ENCODE results near the gene MOG.
"Not testable (repeated sequence)": the region's sequence is repeated elsewhere in the genome, so short reads cannot be mapped to it uniquely, and the experiment has no call there.

Gene MOG

GRCh38 chr6:29652198-29652584, 4.7 kb upstream of the MOG start:
- TF ChIP-seq Cebpa-rat (IDR thresholded peaks at IDR 0.05) = no peak
- H3K4me2 ChIP-seq = no peak overlapping the region
- H3K27ac ChIP-seq = no peak overlapping the region
- H3K9ac ChIP-seq = no peak overlapping the region
- H3K36me3 ChIP-seq = no peaks in the 10 kb centered on the region
- peaks cover 0 to 15% (median 12%) of the 10 kb centered on the region in 10 experiments; a peak in 17 of 20 replicates for H3K4me1 ChIP-seq
- H3K27me3 ChIP-seq = no peaks in the 10 kb centered on the region
- H4K20me1 ChIP-seq = no peaks in the 10 kb centered on the region
- no peak overlapping the region for H3K4me3 ChIP-seq
- no peaks in the 10 kb centered on the region for H3K9me3 ChIP-seq (replicated peaks in 1 of 11)

GRCh38 chr6:29653452-29654038, 3.3 kb upstream of the MOG start:
- no peak overlapping the region for H3K4me3 ChIP-seq
- H3K4me2 ChIP-seq = no peak overlapping the region; a peak in 1 of 22 replicates
- H3K36me3 ChIP-seq = no peaks in the 10 kb centered on the region
- no peak for TF ChIP-seq Cebpa-rat (IDR thresholded peaks at IDR 0.05)
- no peaks in the 10 kb centered on the region for H4K20me1 ChIP-seq
- peaks cover 0 to 15% (median 12%) of the 10 kb centered on the region in 10 experiments; a peak in 17 of 20 replicates for H3K4me1 ChIP-seq
- H3K27me3 ChIP-seq = no peaks in the 10 kb centered on the region
- no peak overlapping the region for H3K27ac ChIP-seq
- no peak overlapping the region for H3K9ac ChIP-seq
- H3K9me3 ChIP-seq (replicated peaks in 1 of 11) = no peaks in the 10 kb centered on the region

GRCh38 chr6:29655658-29656057, 1.2 kb upstream of the MOG start:
- Histone ChIP-seq H3K27ac (no peak overlapping the region), H3K27me3 (no peaks in the 10 kb centered on the region), H3K4me1 (peaks cover 0 to 5% (median 0%) of the 10 kb centered on the region in 10 experiments; a peak in 5 of 20 replicates), H3K9ac (no peak overlapping the region), H3K36me3 (no peaks in the 10 kb centered on the region), H3K4me3 (no peak overlapping the region), H3K9me3 (replicated peaks in 1 of 11) (no peaks in the 10 kb centered on the region), H4K20me1 (no peaks in the 10 kb centered on the region), H3K4me2 (0 out of 22 replicates have a peak overlapping the region, but pooled peaks of 1 of the 11 experiments have one; percentile 7)
- TF ChIP-seq Cebpa-rat (IDR thresholded peaks at IDR 0.05) = no peak

GRCh38 chr6:29656157-29656556, 735 bp upstream of the MOG start:
- H3K27me3 ChIP-seq = no peaks in the 10 kb centered on the region
- no peak overlapping the region for H3K9ac ChIP-seq
- peak overlapping the region in 2 of 11 experiments; percentile 7 to 38; a peak in 2 of 22 replicates for H3K4me2 ChIP-seq
- H3K27ac ChIP-seq = no peak overlapping the region
- peaks cover 0 to 5% (median 0%) of the 10 kb centered on the region in 10 experiments; a peak in 5 of 20 replicates for H3K4me1 ChIP-seq
- TF ChIP-seq Cebpa-rat (IDR thresholded peaks at IDR 0.05) = no peak
- H3K36me3 ChIP-seq = no peaks in the 10 kb centered on the region
- H4K20me1 ChIP-seq = no peaks in the 10 kb centered on the region
- H3K9me3 ChIP-seq (replicated peaks in 1 of 11) = no peaks in the 10 kb centered on the region
- no peak overlapping the region for H3K4me3 ChIP-seq

GRCh38 chr6:29661071-29661470, 4.2 kb downstream of the MOG start:
- Histone ChIP-seq H3K36me3 (no peaks in the 10 kb centered on the region), H3K27me3 (no peaks in the 10 kb centered on the region), H3K4me1 (peaks cover 0 to 3% (median 0%) of the 10 kb centered on the region in 10 experiments; a peak in 5 of 20 replicates), H3K4me2 (no peak overlapping the region), H3K27ac (no peak overlapping the region), H3K9me3 (replicated peaks in 1 of 11) (no peaks in the 10 kb centered on the region), H3K9ac (no peak overlapping the region), H4K20me1 (no peaks in the 10 kb centered on the region), H3K4me3 (no peak overlapping the region)
- no peak for TF ChIP-seq Cebpa-rat (IDR thresholded peaks at IDR 0.05)

- H3K9me3 ChIP-seq (replicated peaks in 1 of 11); H3K4me1 ChIP-seq; H3K4me3 ChIP-seq; H4K20me1 ChIP-seq; H3K27me3 ChIP-seq; H3K36me3 ChIP-seq; H3K9ac ChIP-seq; H3K27ac ChIP-seq; H3K4me2 ChIP-seq: not testable (repeated sequence)
These were observed 4.7 kb downstream of the MOG start for GRCh38 chr6:29661502-29662141.

GRCh38 chr6:29663300-29664042, 6.6 kb downstream of the MOG start:
- Histone ChIP-seq H3K27me3 (no peaks in the 10 kb centered on the region), H3K27ac (no peak overlapping the region), H3K9ac (no peak overlapping the region), H3K4me3 (no peak overlapping the region), H3K4me1 (no peaks in the 10 kb centered on the region), H3K4me2 (no peak overlapping the region), H3K9me3 (replicated peaks in 1 of 11) (no peaks in the 10 kb centered on the region), H3K36me3 (no peaks in the 10 kb centered on the region), H4K20me1 (no peaks in the 10 kb centered on the region)
- no peak for TF ChIP-seq Cebpa-rat (IDR thresholded peaks at IDR 0.05)

- no peaks in the 10 kb centered on the region for H3K27me3 ChIP-seq
- no peaks in the 10 kb centered on the region for H3K9me3 ChIP-seq (replicated peaks in 1 of 11)
- H3K4me2 ChIP-seq = no peak overlapping the region
- H3K9ac ChIP-seq = no peak overlapping the region
- no peak overlapping the region for H3K27ac ChIP-seq
- H3K4me3 ChIP-seq = no peak overlapping the region
- TF ChIP-seq Cebpa-rat (IDR thresholded peaks at IDR 0.05) = no peak
- H3K36me3 ChIP-seq = no peaks in the 10 kb centered on the region
- H3K4me1 ChIP-seq = no peaks in the 10 kb centered on the region
- H4K20me1 ChIP-seq = no peaks in the 10 kb centered on the region
These were observed 9.3 kb downstream of the MOG start for GRCh38 chr6:29665942-29666825.

GRCh38 chr6:29666826-29667130, 9.9 kb downstream of the MOG start:
- no peaks in the 10 kb centered on the region for H3K4me1 ChIP-seq
- no peaks in the 10 kb centered on the region for H4K20me1 ChIP-seq
- TF ChIP-seq Cebpa-rat (IDR thresholded peaks at IDR 0.05) = no peak
- H3K27ac ChIP-seq = no peak overlapping the region
- H3K4me3 ChIP-seq = no peak overlapping the region
- H3K9me3 ChIP-seq (replicated peaks in 1 of 11) = no peaks in the 10 kb centered on the region
- H3K4me2 ChIP-seq = no peak overlapping the region
- H3K36me3 ChIP-seq = no peaks in the 10 kb centered on the region
- no peaks in the 10 kb centered on the region for H3K27me3 ChIP-seq
- H3K9ac ChIP-seq = no peak overlapping the region
